Astrocyte (in vitro differentiated cells and primary cell): ENCODE data around the gene CUTA.

Experiments used
- EZH2 ChIP-seq: IDR thresholded peaks from 2 replicates; pipeline ENCODE4 v1.6.1; 2012; ENCODE audit warnings: mild to moderate bottlenecking, low read length, inconsistent platforms; ENCODE audit not compliant: insufficient read depth
- TF ChIP-seq, protein P1 (sequence below): IDR thresholded peaks from 2 replicates; pipeline ENCODE4 v1.5.1; 2011; ENCODE audit warnings: low read depth, mild to moderate bottlenecking, inconsistent platforms, low read length, moderate library complexity; ENCODE audit not compliant: insufficient read depth

DNA sequence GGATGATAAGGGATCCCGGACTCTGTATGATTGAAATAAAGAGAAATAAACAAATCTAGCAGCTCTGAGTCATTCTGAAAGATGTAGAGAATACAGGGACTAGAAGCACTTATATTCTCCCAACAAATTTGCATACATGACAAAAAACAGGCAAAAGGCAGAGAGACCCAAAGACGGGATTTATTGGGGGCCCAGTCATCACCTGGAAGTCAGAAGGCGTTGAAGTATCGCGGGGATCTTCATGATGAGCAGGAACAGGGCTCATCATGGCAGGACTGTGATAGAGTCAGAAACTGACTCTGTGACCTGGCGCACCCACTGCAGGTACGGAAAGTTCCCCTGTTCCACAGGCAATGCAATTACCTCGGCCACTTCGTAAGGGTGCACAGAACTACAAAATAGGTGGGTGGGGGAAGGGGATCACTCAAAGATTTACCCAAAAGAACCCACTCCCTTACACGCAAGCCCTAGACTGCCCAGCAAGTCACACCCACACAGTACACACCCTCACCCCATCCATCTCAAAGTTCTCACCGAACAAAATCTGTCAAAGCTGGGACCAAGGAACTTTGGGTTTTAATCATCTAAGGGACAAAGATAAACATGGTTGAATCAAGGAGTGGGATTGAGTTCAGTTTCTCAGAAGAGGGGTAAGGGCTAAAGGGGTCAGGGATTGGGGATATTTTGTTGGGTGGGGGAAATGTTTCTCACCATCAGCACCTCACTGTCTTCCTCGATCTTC is 1.4 kb downstream of the CUTA start:
- TF ChIP-seq, protein P1, sequence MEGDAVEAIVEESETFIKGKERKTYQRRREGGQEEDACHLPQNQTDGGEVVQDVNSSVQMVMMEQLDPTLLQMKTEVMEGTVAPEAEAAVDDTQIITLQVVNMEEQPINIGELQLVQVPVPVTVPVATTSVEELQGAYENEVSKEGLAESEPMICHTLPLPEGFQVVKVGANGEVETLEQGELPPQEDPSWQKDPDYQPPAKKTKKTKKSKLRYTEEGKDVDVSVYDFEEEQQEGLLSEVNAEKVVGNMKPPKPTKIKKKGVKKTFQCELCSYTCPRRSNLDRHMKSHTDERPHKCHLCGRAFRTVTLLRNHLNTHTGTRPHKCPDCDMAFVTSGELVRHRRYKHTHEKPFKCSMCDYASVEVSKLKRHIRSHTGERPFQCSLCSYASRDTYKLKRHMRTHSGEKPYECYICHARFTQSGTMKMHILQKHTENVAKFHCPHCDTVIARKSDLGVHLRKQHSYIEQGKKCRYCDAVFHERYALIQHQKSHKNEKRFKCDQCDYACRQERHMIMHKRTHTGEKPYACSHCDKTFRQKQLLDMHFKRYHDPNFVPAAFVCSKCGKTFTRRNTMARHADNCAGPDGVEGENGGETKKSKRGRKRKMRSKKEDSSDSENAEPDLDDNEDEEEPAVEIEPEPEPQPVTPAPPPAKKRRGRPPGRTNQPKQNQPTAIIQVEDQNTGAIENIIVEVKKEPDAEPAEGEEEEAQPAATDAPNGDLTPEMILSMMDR, result no peak
- TF ChIP-seq EZH2, result no peak
